H1 (cell line): ENCODE results near the gene NEK10. TPM values are rescaled to one million over a fixed set of nuclear protein-coding genes. Genes with fewer than 3 reads are reported as not detected.

Experiments used
- CTCF ChIA-PET: fragments of 300-600 bp; sonication (Branson Sonifier 250); formaldehyde crosslinking; loops from one replicate; lab custom pipeline; 2021; ENCODE audit not compliant: partially characterized antibody; lab: Charles Lee
- POLR2A ChIA-PET: fragments of 300-600 bp; sonication (Branson Sonifier 250); formaldehyde crosslinking; loops from one replicate; lab custom pipeline; 2021; ENCODE audit warnings: inconsistent platforms; ENCODE audit not compliant: partially characterized antibody; lab: Charles Lee
- DNase-seq, 2 experiments: peaks; one replicate each; pipeline versions ENCODE4 v3.0.0 to v3.0.0-alpha.2; 2010 to 2022; ENCODE audit warnings: low spot score in 2 of 2, low read depth in 1 of 2, mixed read lengths in 1 of 2
- FAIRE-seq: peaks from 2 replicates; lab custom pipeline; 2011; peaks lifted over from hg19 to GRCh38; lab: Jason Lieb, UNC
- H2AFZ ChIP-seq: 2 replicates; pipeline ENCODE4 v1.8.1; 2012; ENCODE audit warnings: low read length, inconsistent platforms
- H2AK5ac ChIP-seq: 2 replicates; pipeline ENCODE4 v1.6.1; 2013; ENCODE audit warnings: low read depth, low read length
- H2BK120ac ChIP-seq: replicated peaks from 2 replicates; pipeline ENCODE3; 2013; ENCODE audit warnings: low read depth, low read length, inconsistent platforms
- H2BK12ac ChIP-seq: 2 replicates; pipeline ENCODE4 v1.6.1; 2013; ENCODE audit warnings: low read depth, low read length
- H2BK15ac ChIP-seq: 2 replicates; pipeline ENCODE4 v1.6.1; 2013; ENCODE audit warnings: low read length
- H2BK20ac ChIP-seq: 2 replicates; pipeline ENCODE4 v1.6.1; 2013; ENCODE audit warnings: low read length
- H2BK5ac ChIP-seq: 2 replicates; pipeline ENCODE4 v1.6.1; 2013; ENCODE audit warnings: low read depth, low read length
- H3K14ac ChIP-seq: 2 replicates; pipeline ENCODE4 v1.6.1; 2013; ENCODE audit warnings: inconsistent platforms; ENCODE audit not compliant: insufficient read length
- H3K18ac ChIP-seq: 2 replicates; pipeline ENCODE4 v1.6.1; 2013; ENCODE audit warnings: low read length; ENCODE audit errors: extremely low read depth
- H3K23ac ChIP-seq: 2 replicates; pipeline ENCODE4 v1.6.1; 2013; ENCODE audit warnings: inconsistent platforms; ENCODE audit not compliant: insufficient read length
- H3K23me2 ChIP-seq: 2 replicates; pipeline ENCODE4 v1.6.1; 2013; ENCODE audit warnings: low read depth, low read length
- H3K27ac ChIP-seq: 2 replicates; pipeline ENCODE4 v1.6.1; 2011; ENCODE audit warnings: low read depth, low read length, inconsistent platforms
- H3K27me3 ChIP-seq, 4 experiments: replicated peaks in 1 of 4; 1 replicate in 1 of 4; 2 replicates in 3 of 4; pipeline versions ENCODE4 v1.6.1 to v1.8.1; 2011 to 2013; ENCODE audit warnings: low read length in 3 of 4, mild to moderate bottlenecking in 3 of 4, inconsistent platforms in 2 of 4, mixed read lengths in 2 of 4, moderate library complexity in 1 of 4; ENCODE audit not compliant: control insufficient read depth in 3 of 4, insufficient read depth in 3 of 4; ENCODE audit errors: extremely low read depth in 1 of 4
- H3K36me3 ChIP-seq, 4 experiments: 2 replicates each; pipeline versions ENCODE4 v1.6.1 to v1.8.1; 2011 to 2013; ENCODE audit warnings: mild to moderate bottlenecking in 4 of 4, low read length in 3 of 4, moderate library complexity in 2 of 4, control low read depth in 1 of 4, inconsistent platforms in 1 of 4; ENCODE audit not compliant: insufficient read depth in 4 of 4, control insufficient read depth in 2 of 4
- H3K4ac ChIP-seq: replicated peaks from 2 replicates; pipeline ENCODE3; 2013; ENCODE audit warnings: low read length, low read depth, mixed read lengths, inconsistent platforms; ENCODE audit not compliant: insufficient read length
- H3K4me1 ChIP-seq, 4 experiments: replicated peaks in 1 of 4; 1 replicate in 1 of 4; 2 replicates in 3 of 4; pipeline versions ENCODE4 v1.6.1 to v1.8.1; 2011 to 2013; ENCODE audit warnings: low read length in 3 of 4, inconsistent platforms in 2 of 4, mixed read lengths in 1 of 4; ENCODE audit not compliant: insufficient read depth in 4 of 4, control insufficient read depth in 3 of 4
- H3K4me2 ChIP-seq, 2 experiments: 2 replicates each; pipeline versions ENCODE4 v1.6.1 to v1.8.1; 2011 to 2013; ENCODE audit warnings: low read depth in 2 of 2, low read length in 2 of 2, control low read depth in 1 of 2, inconsistent platforms in 1 of 2, mild to moderate bottlenecking in 1 of 2; ENCODE audit not compliant: insufficient read depth in 1 of 2
- H3K4me3 ChIP-seq, 4 experiments: fragments of 200-600, 300-600 bp in 1 of 4; sonication (generic), shearing (Covaris generic), sonication (Bioruptor Twin) in 1 of 4; 2 replicates each; pipeline versions ENCODE4 v1.5.1 to v1.8.1; 2011 to 2016; ENCODE audit warnings: low read length in 4 of 4, low read depth in 3 of 4, control low read depth in 2 of 4, inconsistent platforms in 2 of 4, mild to moderate bottlenecking in 2 of 4, mixed read lengths in 1 of 4, moderate library complexity in 1 of 4; ENCODE audit not compliant: insufficient read depth in 2 of 4; ENCODE audit errors: extremely low read depth in 1 of 4
- H3K56ac ChIP-seq: replicated peaks from 2 replicates; pipeline ENCODE3; 2013; ENCODE audit warnings: low read depth, mild to moderate bottlenecking, mixed read lengths, low read length, inconsistent platforms; ENCODE audit not compliant: insufficient read length
- H3K79me1 ChIP-seq: 2 replicates; pipeline ENCODE4 v1.6.1; 2013; ENCODE audit warnings: low read depth, low read length, control low read depth
- H3K79me2 ChIP-seq, 2 experiments: 2 replicates each; pipeline versions ENCODE4 v1.6.1 to v1.8.1; 2012 to 2013; ENCODE audit warnings: low read length in 2 of 2, mild to moderate bottlenecking in 2 of 2, inconsistent platforms in 1 of 2; ENCODE audit not compliant: insufficient read depth in 2 of 2, control insufficient read depth in 1 of 2
- H3K9ac ChIP-seq, 4 experiments: replicated peaks in 1 of 4; 1 replicate in 1 of 4; 2 replicates in 3 of 4; pipeline versions ENCODE4 v1.6.1 to v1.8.1; 2011 to 2013; ENCODE audit warnings: low read depth in 3 of 4, low read length in 3 of 4, control low read depth in 2 of 4, mild to moderate bottlenecking in 2 of 4, moderate library complexity in 2 of 4, inconsistent platforms in 1 of 4; ENCODE audit errors: extremely low read depth in 1 of 4
- H3K9me3 ChIP-seq, 2 experiments: 2 replicates each; pipeline versions ENCODE4 v1.6.1 to v1.8.1; 2012 to 2013; ENCODE audit warnings: mild to moderate bottlenecking in 2 of 2, moderate library complexity in 2 of 2, control low read depth in 1 of 2, inconsistent platforms in 1 of 2, low read depth in 1 of 2, low read length in 1 of 2, mixed read lengths in 1 of 2; ENCODE audit not compliant: insufficient read depth in 2 of 2
- H4K20me1 ChIP-seq, 2 experiments: replicated peaks in 1 of 2; 2 replicates each; pipeline versions ENCODE3 to v1.8.1; 2011 to 2013; ENCODE audit warnings: inconsistent platforms in 2 of 2, low read length in 2 of 2, mild to moderate bottlenecking in 1 of 2; ENCODE audit not compliant: insufficient read depth in 2 of 2, control insufficient read depth in 1 of 2
- H4K5ac ChIP-seq: 2 replicates; pipeline ENCODE4 v1.6.1; 2013; ENCODE audit warnings: low read length, low read depth, mixed read lengths, inconsistent platforms; ENCODE audit not compliant: insufficient read length
- H4K8ac ChIP-seq: 2 replicates; pipeline ENCODE4 v1.8.0; 2013; ENCODE audit warnings: mild to moderate bottlenecking, moderate library complexity, low read length, inconsistent platforms; ENCODE audit not compliant: insufficient read depth; ENCODE audit errors: extremely low read depth
- H4K91ac ChIP-seq: replicated peaks from 2 replicates; pipeline ENCODE3; 2013; ENCODE audit warnings: low read length, mixed read lengths, inconsistent platforms; ENCODE audit not compliant: insufficient read length
- CBX8 ChIP-seq: fragments of 300-800, 300-1000 bp; sonication (generic); IDR thresholded peaks from 2 replicates; pipeline ENCODE4 v1.7.1; 2016; ENCODE audit warnings: low read depth, low read length, borderline replicate concordance
- CEBPB ChIP-seq: IDR thresholded peaks from 2 replicates; pipeline ENCODE4 v1.6.1; 2012; ENCODE audit warnings: low read depth, low read length
- CHD1 ChIP-seq: IDR thresholded peaks from 2 replicates; pipeline ENCODE4 v1.6.1; 2012; ENCODE audit warnings: low read depth, low read length, improper control_type of control experiment
- CREB1 ChIP-seq: IDR thresholded peaks from 2 replicates; pipeline ENCODE4 v1.6.1; 2012; ENCODE audit warnings: inconsistent platforms
- EP300 ChIP-seq, 2 experiments: IDR thresholded peaks; 1 replicate in 1 of 2; 2 replicates in 1 of 2; pipeline ENCODE4 v1.6.1; 2011 to 2012; ENCODE audit warnings: low read depth in 2 of 2, low read length in 2 of 2, mild to moderate bottlenecking in 2 of 2, borderline replicate concordance in 1 of 2, inconsistent platforms in 1 of 2, moderate library complexity in 1 of 2
- FOSL1 ChIP-seq: IDR thresholded peaks from 2 replicates; pipeline ENCODE4 v1.6.1; 2011; ENCODE audit warnings: mild to moderate bottlenecking, low read depth, low read length, moderate library complexity; ENCODE audit not compliant: insufficient read depth
- JUN ChIP-seq: IDR thresholded peaks from 2 replicates; pipeline ENCODE4 v1.6.1; 2011; ENCODE audit warnings: low read depth, mild to moderate bottlenecking, improper control_type of control experiment, low read length
- JUND ChIP-seq: IDR thresholded peaks from 2 replicates; pipeline ENCODE4 v1.6.1; 2011; ENCODE audit warnings: mild to moderate bottlenecking, improper control_type of control experiment, low read length
- KDM4A ChIP-seq: IDR thresholded peaks from one replicate; pipeline ENCODE4 v1.7.1; 2012; ENCODE audit warnings: low read depth, mild to moderate bottlenecking, moderate library complexity, low read length, inconsistent platforms; ENCODE audit not compliant: severe bottlenecking
- MAFK ChIP-seq: IDR thresholded peaks from 2 replicates; pipeline ENCODE4 v1.6.1; 2012; ENCODE audit warnings: low read depth, mild to moderate bottlenecking, improper control_type of control experiment, low read length
- POLR2A ChIP-seq, 2 experiments: IDR thresholded peaks; 1 replicate in 1 of 2; 2 replicates in 1 of 2; pipeline ENCODE4 v1.6.1; 2011; ENCODE audit warnings: low read depth in 2 of 2, low read length in 2 of 2, mild to moderate bottlenecking in 2 of 2; ENCODE audit errors: control extremely low read depth in 1 of 2
- RAD21 ChIP-seq, 2 experiments: IDR thresholded peaks in 1 of 2; conservative IDR thresholded peaks in 1 of 2; 2 replicates each; pipeline ENCODE4 v1.6.1; 2011; ENCODE audit warnings: low read depth in 2 of 2, low read length in 2 of 2, improper control_type of control experiment in 1 of 2, inconsistent platforms in 1 of 2, mild to moderate bottlenecking in 1 of 2, moderate library complexity in 1 of 2
- RFX5 ChIP-seq: IDR thresholded peaks from 2 replicates; pipeline ENCODE4 v1.6.1; 2011; ENCODE audit warnings: low read depth, low read length, improper control_type of control experiment, borderline replicate concordance
- SAP30 ChIP-seq: fragments of 300-600 bp; sonication (generic); IDR thresholded peaks from 2 replicates; pipeline ENCODE4 v1.7.1; 2012; ENCODE audit warnings: low read length, moderate library complexity, mild to moderate bottlenecking, inconsistent platforms; ENCODE audit not compliant: insufficient read depth, insufficient replicate concordance
- SRF ChIP-seq: IDR thresholded peaks from 2 replicates; pipeline ENCODE4 v1.6.1; 2011; ENCODE audit warnings: mild to moderate bottlenecking, low read depth, low read length, moderate library complexity
- WGBS, 2 experiments: shearing (Covaris generic) in 1 of 2; methylation state at CpG; one replicate each; pipeline versions ENCODE4 v1.1.6 to v1.1.7; 2013 to 2015; ENCODE audit warnings: low lambda C conversion rate in 2 of 2, mixed read lengths in 2 of 2, inconsistent platforms in 1 of 2, low coverage in 1 of 2, missing lambda C conversion rate in 1 of 2; ENCODE audit not compliant: insufficient replicate concordance in 2 of 2, insufficient coverage in 1 of 2, insufficient read length in 1 of 2; ENCODE audit errors: extremely low coverage in 1 of 2, missing lambda C conversion rate in 1 of 2; 5-methylcytosine and 5-hydroxymethylcytosine counted together
- polyA plus RNA-seq, 7 experiments: library from polyadenylated mRNA; depleted of rRNA in 3 of 7; stranded (reverse) in 5 of 7; unstranded in 2 of 7; fragments of >200 nt in 5 of 7; fragments of 200-250 nt in 2 of 7; gene quantifications; 1 replicate in 5 of 7; 2 replicates in 1 of 7; 4 replicates in 1 of 7; pipeline versions ENCODE4 v1.2.1 to v1.2.3, GENCODE V29; 2011 to 2013; ENCODE audit warnings: missing spikeins in 2 of 7, mixed read lengths in 2 of 7
- total RNA-seq: library from RNA; stranded (reverse); fragmentation: NEBNext Ultra II Directional; extraction: Animal tissue kit (Norgen Biotek cat#: 25700); gene quantifications from 2 replicates; pipeline ENCODE4 v1.2.1, GENCODE V29; 2021

Gene NEK10
- total and polyA plus RNA-seq, 2 of the 8 experiments (the other 6 are each of a cell fraction or from before 2014, with no cell fraction given) = 0.18 to 0.50 TPM

DNA sequence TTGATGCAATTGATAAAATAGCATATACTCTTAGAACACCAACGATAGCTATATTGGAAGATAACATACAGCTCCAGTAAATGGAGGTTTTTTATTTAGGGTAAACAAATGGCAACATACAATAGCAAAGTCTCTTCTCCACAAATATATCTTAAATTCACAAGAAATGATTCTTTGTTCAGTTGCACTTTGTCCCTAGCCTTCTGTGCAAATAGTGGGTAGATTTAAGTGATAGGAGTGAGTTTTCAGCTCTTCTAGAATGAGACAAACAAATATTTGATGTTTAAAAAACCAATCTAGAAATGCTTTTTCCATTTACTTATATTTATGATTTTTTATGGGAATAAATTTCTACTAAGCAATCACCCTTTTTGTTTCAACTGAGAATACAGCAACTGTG lies 253.8 kb downstream of the NEK10 start:
- no peak overlapping the region for H3K9ac ChIP-seq
- no peaks in the 10 kb centered on the region for H3K36me3 ChIP-seq
- no peaks in the 10 kb centered on the region for H3K4me1 ChIP-seq
- H3K18ac ChIP-seq = no peak overlapping the region
- H3K56ac ChIP-seq = no peak overlapping the region
- no peak overlapping the region for H4K5ac ChIP-seq
- H3K4ac ChIP-seq = no peak overlapping the region
- no peak overlapping the region for H3K23ac ChIP-seq
- no peaks in the 10 kb centered on the region for H3K27me3 ChIP-seq
- no peak for FAIRE-seq
- H3K27ac ChIP-seq = no peak overlapping the region
- H4K20me1 ChIP-seq = no peaks in the 10 kb centered on the region
- H3K79me2 ChIP-seq = no peaks in the 10 kb centered on the region
- WGBS, 2 experiments = 82% methylated on average over 1 of the region's 1 CpG; no CpG with 5 or more reads in 1 of the 2 experiments
- no peak overlapping the region for H2BK5ac ChIP-seq
- DNase-seq = no peak
- no peak overlapping the region for H2BK15ac ChIP-seq
- no peaks in the 10 kb centered on the region for H3K23me2 ChIP-seq
- no peaks in the 10 kb centered on the region for H3K79me1 ChIP-seq
- no peak overlapping the region for H2BK12ac ChIP-seq
- no peak overlapping the region for H3K4me2 ChIP-seq
- no peak overlapping the region for H3K14ac ChIP-seq
- H2BK20ac ChIP-seq = no peak overlapping the region
- H2AFZ ChIP-seq = no peak overlapping the region
- H3K4me3 ChIP-seq = no peak overlapping the region
- ChIA-PET CTCF (interaction anchor here (0.8 kb wide), 1 partner anchor 27 kb away, joined by 3 read pairs; no protein-coding TSS in a partner anchor), POLR2A (interaction anchor here (0.7 kb wide), 1 partner anchor 13 kb away, joined by 3 read pairs; no protein-coding TSS in a partner anchor)
- H4K91ac ChIP-seq = no peak overlapping the region
- H2AK5ac ChIP-seq = no peak overlapping the region
- no peak overlapping the region for H2BK120ac ChIP-seq
- no peaks in the 10 kb centered on the region for H3K9me3 ChIP-seq
- H4K8ac ChIP-seq = no peak overlapping the region
- TF ChIP-seq CBX8 = no peak
- TF ChIP-seq FOSL1 = no peak
- TF ChIP-seq EP300 (IDR thresholded peaks at IDR 0.05; ENCODE audit: borderline replicate concordance in 1 of 2, low read depth in 2 of 2, low read length in 2 of 2) = no peak
- TF ChIP-seq JUN = no peak
- no peak for TF ChIP-seq SAP30
- TF ChIP-seq RFX5 = no peak
- TF ChIP-seq KDM4A = no peak
- TF ChIP-seq CREB1 = no peak
- no peak for TF ChIP-seq CHD1
- no peak for TF ChIP-seq POLR2A (IDR thresholded peaks at IDR 0.05; ENCODE audit: control extremely low read depth in 1 of 2, low read depth in 2 of 2, low read length in 2 of 2)
- no peak for TF ChIP-seq RAD21 (IDR thresholded peaks at IDR 0.05 in 1 of 2, conservative IDR thresholded peaks at IDR 0.05 in 1 of 2; ENCODE audit: low read depth in 2 of 2, low read length in 2 of 2)
- TF ChIP-seq JUND = no peak
- TF ChIP-seq CEBPB = no peak
- TF ChIP-seq SRF = no peak
- TF ChIP-seq MAFK = no peak
